ENCODE data around the gene ATG7.
A peak's percentile ranks its signal among the peaks of the same experiment; 100 is the strongest.
"Not testable (repeated sequence)": the region's sequence is repeated elsewhere in the genome, so short reads cannot be mapped to it uniquely, and the experiment has no call there.

ATG7 gene

DNA sequence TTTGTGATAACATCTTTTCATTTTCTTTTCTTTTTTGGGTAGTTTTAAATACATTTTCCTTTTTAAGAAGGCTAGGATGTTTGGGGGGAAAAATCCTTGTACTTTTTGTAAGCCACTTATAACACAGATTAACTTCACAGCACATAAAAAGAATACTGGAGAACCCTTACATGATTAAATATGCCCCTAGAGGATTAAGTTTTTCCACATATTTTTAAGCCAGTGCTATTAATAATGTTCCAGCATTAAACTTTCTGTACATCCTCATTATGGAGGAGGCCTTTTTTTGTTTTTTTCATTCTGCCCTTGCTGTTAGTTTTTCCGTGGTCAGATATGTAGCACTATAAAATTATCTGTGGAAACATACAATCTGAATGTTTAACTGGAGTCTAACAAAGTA lies 147.9 kb downstream of the ATG7 start:
- Mint-ChIP-seq H3K4me1 (peaks cover 9% of the 10 kb centered on the region), H3K27me3 (no peaks in the 10 kb centered on the region), H3K4me3 (no peak overlapping the region), H3K27ac (no peak overlapping the region), H3K36me3 (ENCODE audit: low read depth) (peaks cover 9% of the 10 kb centered on the region), H3K9me3 (no peaks in the 10 kb centered on the region)
- DNase-seq: no peak
- ATAC-seq: no peak

DNA sequence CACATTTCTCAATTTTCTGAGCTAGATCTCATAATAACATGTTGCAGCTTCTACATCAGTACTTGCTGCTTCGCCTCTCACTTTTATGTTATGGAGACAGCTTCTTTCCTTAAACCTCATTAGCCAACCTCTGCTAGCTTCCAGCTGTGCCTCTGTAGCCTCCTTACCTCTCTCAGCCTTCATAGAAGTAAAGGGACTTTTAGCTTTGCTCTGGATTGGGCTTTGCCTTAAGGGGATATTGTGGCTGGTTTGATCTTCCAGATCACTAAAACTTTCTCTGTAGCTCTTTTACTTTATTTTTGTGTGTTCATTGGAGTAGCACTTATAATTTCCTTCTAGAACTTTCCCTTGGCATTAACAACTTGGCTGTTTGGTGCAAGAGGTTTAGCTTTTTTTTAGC lies 150.1 kb downstream of the ATG7 start:
- H3K27me3 Mint-ChIP-seq: no peaks in the 10 kb centered on the region
- no peak overlapping the region for H3K4me3 Mint-ChIP-seq
- no peak for ATAC-seq
- H3K36me3 Mint-ChIP-seq (ENCODE audit: low read depth): peaks cover 24% of the 10 kb centered on the region
- peaks cover 9% of the 10 kb centered on the region for H3K4me1 Mint-ChIP-seq
- H3K27ac Mint-ChIP-seq: no peak overlapping the region
- no peaks in the 10 kb centered on the region for H3K9me3 Mint-ChIP-seq
- DNase-seq: no peak

GRCh38 chr3:11423868-11424267 lies 151.7 kb downstream of the ATG7 start:
- Mint-ChIP-seq H3K36me3 (ENCODE audit: low read depth) (peaks cover 33% of the 10 kb centered on the region), H3K27me3 (no peaks in the 10 kb centered on the region), H3K4me1 (peaks cover 9% of the 10 kb centered on the region), H3K4me3 (no peak overlapping the region), H3K27ac (no peak overlapping the region), H3K9me3 (no peaks in the 10 kb centered on the region)
- ATAC-seq: no peak
- DNase-seq: no peak

DNA sequence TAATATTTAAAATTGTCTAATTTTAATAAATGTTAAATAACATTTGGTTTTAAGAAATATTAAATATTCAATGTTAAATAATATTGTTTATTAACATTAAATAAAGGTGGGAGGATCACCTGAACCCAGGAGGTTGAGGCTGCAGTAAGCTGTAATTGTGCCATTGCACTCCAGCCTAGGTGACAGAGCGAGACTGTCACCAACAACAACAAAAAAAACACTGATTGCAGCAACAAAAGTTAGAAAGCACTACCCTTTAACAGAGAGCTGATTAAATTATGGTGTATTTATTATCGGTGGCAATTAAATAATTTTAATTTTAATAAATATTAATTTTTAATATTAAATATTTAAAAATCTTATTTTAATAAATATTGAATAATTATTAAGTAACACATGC lies 152.1 kb downstream of the ATG7 start:
- Mint-ChIP-seq H3K4me3 (no peak overlapping the region), H3K4me1 (peaks cover 6% of the 10 kb centered on the region), H3K27me3 (no peaks in the 10 kb centered on the region), H3K9me3 (no peaks in the 10 kb centered on the region), H3K36me3 (ENCODE audit: low read depth) (peaks cover 33% of the 10 kb centered on the region), H3K27ac (no peak overlapping the region)
- ATAC-seq (no peak), DNase-seq (no peak)

GRCh38 chr3:11430207-11430606 lies 158.0 kb downstream of the ATG7 start:
- Mint-ChIP-seq H3K27ac (no peak overlapping the region), H3K9me3 (no peaks in the 10 kb centered on the region), H3K4me3 (no peak overlapping the region), H3K36me3 (ENCODE audit: low read depth) (peaks cover 32% of the 10 kb centered on the region), H3K4me1 (no peaks in the 10 kb centered on the region), H3K27me3 (no peaks in the 10 kb centered on the region)
- ATAC-seq (no peak), DNase-seq (no peak)

DNA sequence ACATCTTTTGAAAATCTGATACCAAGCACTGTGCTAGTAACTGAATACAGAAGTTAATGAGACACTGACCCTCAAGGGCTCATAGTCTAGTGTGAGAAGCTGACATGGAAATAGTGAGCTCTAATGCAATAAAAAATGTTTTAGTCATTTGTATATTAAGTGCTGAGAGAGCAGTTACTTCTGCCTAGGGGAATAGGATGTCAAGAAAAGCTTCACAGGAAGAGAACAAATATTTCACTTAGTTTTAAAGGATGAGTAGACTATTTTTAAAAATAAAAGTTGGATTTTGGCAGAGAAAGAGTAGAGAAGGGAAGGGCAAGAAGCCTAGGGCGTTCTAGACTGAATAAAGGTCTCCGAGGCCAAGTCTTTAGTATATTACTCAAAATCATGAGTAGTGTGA lies 158.4 kb downstream of the ATG7 start:
- no peaks in the 10 kb centered on the region for H3K27me3 Mint-ChIP-seq
- no peaks in the 10 kb centered on the region for H3K4me1 Mint-ChIP-seq
- no peak overlapping the region for H3K4me3 Mint-ChIP-seq
- H3K9me3 Mint-ChIP-seq: no peaks in the 10 kb centered on the region
- no peak for DNase-seq
- no peak overlapping the region for H3K27ac Mint-ChIP-seq
- H3K36me3 Mint-ChIP-seq (ENCODE audit: low read depth): peaks cover 29% of the 10 kb centered on the region
- ATAC-seq: no peak

- no peaks in the 10 kb centered on the region for H3K27me3 Mint-ChIP-seq
These were observed 159.1 kb downstream of the ATG7 start for GRCh38 chr3:11431319-11431718.

DNA sequence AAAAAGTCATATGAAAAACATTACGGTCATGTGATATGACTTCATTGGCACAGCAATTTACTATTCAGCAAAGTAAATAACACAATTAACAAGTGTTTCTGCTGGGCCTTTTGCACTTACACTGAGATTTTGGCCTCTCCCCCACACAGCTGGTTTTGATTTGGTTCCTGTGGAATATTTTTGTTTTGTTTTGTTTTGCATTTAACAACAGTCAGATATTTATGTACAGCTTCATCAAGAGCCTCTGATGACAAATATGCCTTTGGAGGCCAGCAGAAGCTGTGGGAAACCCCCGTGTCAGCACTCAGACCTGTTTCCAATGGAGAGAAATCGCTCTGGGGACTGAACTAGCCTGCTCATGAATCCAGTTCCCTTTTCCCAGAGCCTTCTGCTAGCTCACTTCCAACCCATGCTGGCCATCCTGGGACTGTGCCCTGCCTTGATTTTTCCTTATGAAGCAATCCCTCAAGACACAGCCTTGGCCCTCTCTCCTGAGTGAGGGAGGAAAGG lies 161.9 kb downstream of the ATG7 start:
- peaks cover 7% of the 10 kb centered on the region for H3K36me3 Mint-ChIP-seq (ENCODE audit: low read depth)
- no peaks in the 10 kb centered on the region for H3K9me3 Mint-ChIP-seq
- no peak overlapping the region for H3K27ac Mint-ChIP-seq
- no peaks in the 10 kb centered on the region for H3K4me1 Mint-ChIP-seq
- H3K4me3 Mint-ChIP-seq: no peak overlapping the region
- ATAC-seq (no peak), DNase-seq (no peak)
- no peaks in the 10 kb centered on the region for H3K27me3 Mint-ChIP-seq

More at GRCh38 chr3:11431319-11431718, 159.1 kb downstream of the ATG7 start:
- ATAC-seq (no peak), DNase-seq (no peak)
- Mint-ChIP-seq H3K4me3 (no peak overlapping the region), H3K9me3 (no peaks in the 10 kb centered on the region), H3K4me1 (no peaks in the 10 kb centered on the region), H3K36me3 (ENCODE audit: low read depth) (peaks cover 25% of the 10 kb centered on the region), H3K27ac (peak overlapping the region; percentile 2)

GRCh38 chr3:11434563-11435096 lies 162.4 kb downstream of the ATG7 start:
- no peak overlapping the region for H3K4me3 Mint-ChIP-seq
- ATAC-seq (no peak), DNase-seq (no peak)
- no peak overlapping the region for H3K27ac Mint-ChIP-seq
- peaks cover 7% of the 10 kb centered on the region for H3K36me3 Mint-ChIP-seq (ENCODE audit: low read depth)
- no peaks in the 10 kb centered on the region for H3K4me1 Mint-ChIP-seq
- no peaks in the 10 kb centered on the region for H3K9me3 Mint-ChIP-seq
- no peaks in the 10 kb centered on the region for H3K27me3 Mint-ChIP-seq

GRCh38 chr3:11435440-11436165 lies 163.4 kb downstream of the ATG7 start:
- Mint-ChIP-seq H3K36me3 (ENCODE audit: low read depth) (peaks cover 6% of the 10 kb centered on the region), H3K27ac (no peak overlapping the region), H3K4me3 (no peak overlapping the region), H3K9me3 (no peaks in the 10 kb centered on the region), H3K4me1 (no peaks in the 10 kb centered on the region), H3K27me3 (no peaks in the 10 kb centered on the region)
- DNase-seq: no peak
- ATAC-seq: no peak

DNA sequence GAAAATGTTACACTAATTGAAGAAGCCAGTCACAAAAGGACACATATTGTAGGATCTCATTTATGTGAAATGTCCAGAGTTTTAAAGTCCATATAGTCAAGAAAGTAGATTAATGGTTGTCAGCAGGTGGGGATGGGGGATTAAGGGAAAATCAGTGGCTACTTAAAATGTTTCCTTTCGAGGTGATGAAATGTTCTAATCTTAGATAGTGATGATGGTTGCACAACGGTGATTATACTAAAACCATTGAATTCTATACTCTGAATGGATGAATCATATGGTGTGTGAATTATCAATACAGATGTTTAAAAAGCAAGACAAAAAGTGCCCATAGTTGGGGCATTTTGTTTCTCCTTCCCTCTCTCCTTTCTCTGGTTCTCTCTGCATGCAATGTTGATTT lies 164.6 kb downstream of the ATG7 start:
- H3K4me1 Mint-ChIP-seq: no peaks in the 10 kb centered on the region
- DNase-seq (no peak), ATAC-seq (no peak)
- no peak overlapping the region for H3K27ac Mint-ChIP-seq
- no peak overlapping the region for H3K4me3 Mint-ChIP-seq
- H3K36me3 Mint-ChIP-seq (ENCODE audit: low read depth): peaks cover 6% of the 10 kb centered on the region
- H3K9me3 Mint-ChIP-seq: no peaks in the 10 kb centered on the region
- no peaks in the 10 kb centered on the region for H3K27me3 Mint-ChIP-seq

DNA sequence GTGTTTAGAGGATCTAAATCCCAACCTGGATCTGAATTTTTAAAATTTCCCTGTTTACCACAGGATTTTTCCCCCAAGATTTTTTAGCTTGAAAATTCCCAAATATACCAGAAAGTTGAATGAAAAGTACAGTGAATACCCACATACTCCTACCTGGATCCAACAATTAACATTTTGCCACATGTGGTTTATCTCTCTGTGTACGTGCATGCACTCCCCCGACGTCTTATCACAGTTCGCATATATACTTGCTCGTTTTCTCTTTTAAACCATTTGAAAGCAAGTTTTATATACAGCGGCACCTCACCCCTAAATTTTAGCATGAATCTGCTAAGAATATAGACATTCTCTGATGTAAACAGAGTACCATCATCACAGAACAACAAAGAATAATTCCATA lies 165.3 kb downstream of the ATG7 start:
- DNase-seq: no peak
- Mint-ChIP-seq H3K9me3 (no peaks in the 10 kb centered on the region), H3K4me1 (no peaks in the 10 kb centered on the region), H3K4me3 (no peak overlapping the region), H3K27me3 (no peaks in the 10 kb centered on the region), H3K36me3 (ENCODE audit: low read depth) (peaks cover 10% of the 10 kb centered on the region), H3K27ac (no peak overlapping the region)
- ATAC-seq: no peak

GRCh38 chr3:11438646-11439045 lies 166.4 kb downstream of the ATG7 start:
- DNase-seq (no peak), ATAC-seq (no peak)
- Mint-ChIP-seq H3K4me1 (no peaks in the 10 kb centered on the region), H3K36me3 (ENCODE audit: low read depth) (peaks cover 10% of the 10 kb centered on the region), H3K27ac (no peak overlapping the region), H3K4me3 (no peak overlapping the region), H3K27me3 (no peaks in the 10 kb centered on the region), H3K9me3 (no peaks in the 10 kb centered on the region)

DNA sequence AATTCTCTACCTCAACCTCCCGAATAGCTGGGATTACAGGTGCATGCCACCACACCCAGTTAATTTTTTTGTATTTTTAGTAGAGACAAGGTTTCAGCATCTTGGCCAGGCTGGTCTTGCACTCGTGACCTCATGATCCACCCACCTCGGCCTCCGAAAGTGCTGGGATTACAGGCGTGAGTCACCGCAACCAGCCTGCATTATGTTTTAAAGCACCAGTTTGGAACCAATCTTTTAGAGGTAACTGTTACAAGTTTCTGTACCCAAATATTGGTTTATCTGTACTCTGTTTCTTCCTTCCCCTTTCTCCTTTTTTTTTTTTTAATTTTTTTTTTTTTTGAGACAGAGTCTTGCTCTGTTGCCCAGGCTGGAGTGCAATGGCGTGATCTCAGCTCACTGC lies 169.1 kb downstream of the ATG7 start:
- not testable (repeated sequence) for DNase-seq

DNA sequence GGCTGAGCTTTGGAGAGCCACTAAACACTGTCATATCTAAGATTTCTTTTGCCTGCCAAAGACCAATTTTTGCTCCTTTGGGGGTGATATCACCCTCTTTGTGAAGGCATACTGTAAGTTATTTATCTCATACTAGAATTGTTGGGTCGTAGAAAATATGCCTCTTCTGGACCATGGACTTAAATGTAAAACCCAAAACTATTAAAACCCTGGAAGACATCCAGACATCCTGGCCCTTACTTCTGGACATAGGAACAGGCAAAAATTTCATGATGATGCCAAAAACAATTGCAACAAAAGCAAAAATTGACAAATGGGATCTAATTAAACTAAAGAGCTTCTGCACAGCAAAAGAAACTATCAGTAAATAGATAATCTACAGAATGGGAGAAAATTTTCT lies 172.2 kb downstream of the ATG7 start:
- no peaks in the 10 kb centered on the region for H3K4me1 Mint-ChIP-seq

More for the DNA sequence above, 169.1 kb downstream of the ATG7 start:
- H3K27ac Mint-ChIP-seq, H3K4me3 Mint-ChIP-seq, ATAC-seq, H3K4me1 Mint-ChIP-seq, H3K27me3 Mint-ChIP-seq, H3K9me3 Mint-ChIP-seq: not testable (repeated sequence)
- H3K36me3 Mint-ChIP-seq (ENCODE audit: low read depth): peaks cover 21% of the 10 kb centered on the region

More for the DNA sequence above, 172.2 kb downstream of the ATG7 start:
- DNase-seq (no peak), ATAC-seq (no peak)
- no peak overlapping the region for H3K4me3 Mint-ChIP-seq
- H3K27me3 Mint-ChIP-seq: no peaks in the 10 kb centered on the region
- no peaks in the 10 kb centered on the region for H3K9me3 Mint-ChIP-seq
- H3K27ac Mint-ChIP-seq: no peak overlapping the region
- peaks cover 22% of the 10 kb centered on the region for H3K36me3 Mint-ChIP-seq (ENCODE audit: low read depth)

Data from activated naive CD8-positive, alpha-beta T cell treated with anti-CD3 and anti-CD28 coated beads, Interleukin-2, amount 50 U/mL, for 24 hours (primary cell).